GM23338 (cell line): ENCODE results near the gene AAMDC. TPM values are rescaled to one million over a fixed set of nuclear protein-coding genes. Genes with fewer than 3 reads are reported as not detected.

ENCODE experiments used
- ATAC-seq: fragments of 200-7000 bp; cut with Tn5 transposase; 3 replicates; pipeline ENCODE4 v1.9.1; 2020
- DNase-seq: peaks from one replicate; pipeline ENCODE4 v3.0.0-alpha.2; 2015; ENCODE audit warnings: low spot score
- H2AFZ ChIP-seq: fragments of 200-600 bp; sonication (generic); 2 replicates; pipeline ENCODE4 v1.8.0; 2016; ENCODE audit warnings: antibody characterized with exemption, mild to moderate bottlenecking, moderate library complexity
- H3F3A ChIP-seq: fragments of 200-600 bp; sonication (generic); replicated peaks from 2 replicates; pipeline ENCODE4 v1.8.0; 2017; ENCODE audit warnings: antibody characterized with exemption, mixed run types, low read depth
- H3K27ac ChIP-seq: fragments of 200-600 bp; sonication (generic); 2 replicates; pipeline ENCODE4 v1.6.1; 2016; ENCODE audit warnings: low read depth
- H3K27me3 ChIP-seq: fragments of 200-600 bp; sonication (generic); 2 replicates; pipeline ENCODE4 v1.8.0; 2016; ENCODE audit warnings: mild to moderate bottlenecking, mixed run types, moderate library complexity; ENCODE audit not compliant: insufficient read depth
- H3K36me3 ChIP-seq: fragments of 200-600 bp; sonication (generic); 2 replicates; pipeline ENCODE4 v1.8.0; 2016; ENCODE audit warnings: mild to moderate bottlenecking; ENCODE audit not compliant: insufficient read depth
- H3K4me1 ChIP-seq: fragments of 200-600 bp; sonication (generic); 2 replicates; pipeline ENCODE4 v1.8.0; 2016; ENCODE audit warnings: mild to moderate bottlenecking, moderate library complexity; ENCODE audit not compliant: insufficient read depth
- H3K4me2 ChIP-seq: fragments of 200-600 bp; sonication (generic); 2 replicates; pipeline ENCODE4 v1.7.1; 2017; ENCODE audit warnings: mixed run types
- H3K4me3 ChIP-seq: fragments of 200-600 bp; sonication (generic); 2 replicates; pipeline ENCODE4 v1.6.1; 2016; ENCODE audit warnings: mixed run types
- H3K79me2 ChIP-seq: fragments of 200-600 bp; sonication (generic); replicated peaks from 2 replicates; pipeline ENCODE4 v1.8.0; 2017; ENCODE audit warnings: mild to moderate bottlenecking; ENCODE audit not compliant: insufficient read depth
- H3K9me2 ChIP-seq: fragments of 200-600 bp; sonication (generic); 2 replicates; pipeline ENCODE4 v1.8.0; 2017; ENCODE audit not compliant: insufficient read depth
- H4K20me1 ChIP-seq: fragments of 200-600 bp; sonication (generic); replicated peaks from 2 replicates; pipeline ENCODE4 v1.8.0; 2017; ENCODE audit warnings: mild to moderate bottlenecking; ENCODE audit not compliant: insufficient read depth
- H3K27ac Mint-ChIP-seq: 2 replicates; pipeline ENCODE4 v1.8.0; 2020; ENCODE audit warnings: inconsistent platforms, mild to moderate bottlenecking, moderate library complexity, mixed read lengths
- H3K27me3 Mint-ChIP-seq: 3 replicates; pipeline ENCODE4 v1.8.0; 2022; ENCODE audit warnings: low read depth, mild to moderate bottlenecking, moderate library complexity, mixed read lengths, inconsistent platforms; ENCODE audit not compliant: insufficient read depth, poor library complexity
- H3K36me3 Mint-ChIP-seq: 3 replicates; pipeline ENCODE4 v1.8.0; 2021; ENCODE audit warnings: low read depth, mild to moderate bottlenecking, inconsistent platforms, moderate library complexity, mixed read lengths
- H3K4me1 Mint-ChIP-seq: 3 replicates; pipeline ENCODE4 v1.8.0; 2020; ENCODE audit warnings: mild to moderate bottlenecking, inconsistent platforms, mixed read lengths
- H3K4me3 Mint-ChIP-seq: 3 replicates; pipeline ENCODE4 v1.8.0; 2021; ENCODE audit warnings: moderate library complexity, mild to moderate bottlenecking, inconsistent platforms, mixed read lengths
- H3K9me3 Mint-ChIP-seq: 3 replicates; pipeline ENCODE4 v1.8.0; 2020; ENCODE audit warnings: moderate library complexity, mild to moderate bottlenecking, inconsistent platforms, mixed read lengths
- CREB1 ChIP-seq: fragments of 250-450 bp; sonication (Bioruptor Pico); IDR thresholded peaks from 2 replicates; pipeline ENCODE4 v1.5.0; 2020; ENCODE audit warnings: low read depth, mild to moderate bottlenecking, moderate library complexity
- CTCF ChIP-seq, 2 experiments: fragments of 200-600 bp in 1 of 2; sonication (generic) in 1 of 2; conservative IDR thresholded peaks; 2 replicates each; pipeline versions ENCODE4 v1.5.1 to v1.6.1; 2016 to 2017; ENCODE audit warnings: antibody characterized with exemption in 2 of 2, low read depth in 2 of 2, mild to moderate bottlenecking in 2 of 2, moderate library complexity in 1 of 2
- ETS1 ChIP-seq: IDR thresholded peaks from 2 replicates; pipeline ENCODE4 v1.6.1; 2016; ENCODE audit warnings: antibody characterized with exemption
- EZH2 ChIP-seq: fragments of 200-600 bp; sonication (generic); IDR thresholded peaks from one replicate; pipeline ENCODE4 v1.8.0; 2017; ENCODE audit warnings: antibody characterized with exemption, mild to moderate bottlenecking, low read depth; ENCODE audit not compliant: unreplicated experiment
- EZH2phosphoT487 ChIP-seq: fragments of 200-600 bp; sonication (generic); IDR thresholded peaks from one replicate; pipeline ENCODE4 v1.8.1; 2018; ENCODE audit warnings: antibody characterized with exemption; ENCODE audit not compliant: unreplicated experiment
- JUNB ChIP-seq: IDR thresholded peaks from one replicate; pipeline ENCODE4 v1.6.1; 2016; ENCODE audit warnings: antibody characterized with exemption; ENCODE audit not compliant: unreplicated experiment
- NANOG ChIP-seq: IDR thresholded peaks from 2 replicates; pipeline ENCODE4 v1.6.1; 2016; ENCODE audit warnings: antibody characterized with exemption, borderline replicate concordance
- POLR2AphosphoS5 ChIP-seq: IDR thresholded peaks from 2 replicates; pipeline ENCODE4 v1.6.1; 2016; ENCODE audit warnings: antibody characterized with exemption, low read depth
- REST ChIP-seq: IDR thresholded peaks from one replicate; pipeline ENCODE4 v1.6.1; 2018; ENCODE audit warnings: antibody characterized with exemption; ENCODE audit not compliant: unreplicated experiment
- STAT1 ChIP-seq: IDR thresholded peaks from one replicate; pipeline ENCODE4 v1.6.1; 2016; ENCODE audit warnings: antibody characterized with exemption; ENCODE audit not compliant: unreplicated experiment
- ZNF114 ChIP-seq: fragments of 250-450 bp; sonication (Bioruptor Pico); IDR thresholded peaks from 2 replicates; pipeline ENCODE4 v1.5.0; 2020; ENCODE audit warnings: mild to moderate bottlenecking, moderate library complexity
- ZNF331 ChIP-seq: fragments of 250-450 bp; sonication (Bioruptor Pico); IDR thresholded peaks from 2 replicates; pipeline ENCODE4 v1.5.0; 2020; ENCODE audit warnings: low read depth, mild to moderate bottlenecking, moderate library complexity
- ZNF462 ChIP-seq: fragments of 250-450 bp; sonication (Bioruptor Pico); IDR thresholded peaks from 2 replicates; pipeline ENCODE4 v1.5.0; 2020; ENCODE audit warnings: mild to moderate bottlenecking, moderate library complexity
- polyA plus RNA-seq: library from polyadenylated mRNA; unstranded; fragments of >200 nt; fragmentation: Nextera tagmentation; extraction: Ambion mirVana; gene quantifications from 2 replicates; pipeline ENCODE4 v1.2.1, GENCODE V29; 2016
- total RNA-seq: library from RNA; depleted of rRNA; stranded (reverse); fragments of >200 nt; shearing (Covaris generic); gene quantifications from 2 replicates; pipeline ENCODE4 v1.2.3, GENCODE V29; 2014

Gene AAMDC
- total and polyA plus RNA-seq, 2 experiments from 2014 or later, result 5.3 to 50.2 TPM

GRCh38 chr11:77842441-77843121, 21.6 kb downstream of the AAMDC start:
- no peaks in the 10 kb centered on the region for H3K79me2 ChIP-seq
- H3K4me2 ChIP-seq, result no peak overlapping the region
- H3K27ac ChIP-seq, result no peak overlapping the region
- H3K4me1 Mint-ChIP-seq, result no peaks in the 10 kb centered on the region
- peaks cover 5% of the 10 kb centered on the region; the same call in 1 of the 3 replicates for H3K9me3 Mint-ChIP-seq
- H3K4me1 ChIP-seq, result no peaks in the 10 kb centered on the region
- no peak overlapping the region for H2AFZ ChIP-seq
- no peaks in the 10 kb centered on the region for H3K27me3 Mint-ChIP-seq
- DNase-seq, result no peak
- no peaks in the 10 kb centered on the region for H4K20me1 ChIP-seq
- no peak for TF ChIP-seq STAT1
- no peak for TF ChIP-seq CTCF (conservative IDR thresholded peaks at IDR 0.05; ENCODE audit: low read depth in 2 of 2)
- no peak for TF ChIP-seq ZNF331 (CRISPR knock-in tag)
- TF ChIP-seq POLR2AphosphoS5, result no peak
- TF ChIP-seq ZNF462, result no peak
- no peak for TF ChIP-seq NANOG
- TF ChIP-seq JUNB, result no peak
- no peak for TF ChIP-seq CREB1 (CRISPR knock-in tag)
- no peak for TF ChIP-seq ETS1
- no peak for TF ChIP-seq EZH2phosphoT487
- no peak for TF ChIP-seq ZNF114
- no peak for TF ChIP-seq EZH2
- no peak for TF ChIP-seq REST
- peaks cover 34% of the 10 kb centered on the region for H3K36me3 Mint-ChIP-seq
- no peak overlapping the region for H3K4me3 ChIP-seq
- ATAC-seq, result no peak
- peaks cover 8% of the 10 kb centered on the region; the same call in 1 of the 2 replicates for H3K9me2 ChIP-seq
- H3K27ac Mint-ChIP-seq, result no peak overlapping the region
- no peaks in the 10 kb centered on the region for H3K36me3 ChIP-seq
- H3F3A ChIP-seq, result no peaks in the 10 kb centered on the region
- H3K27me3 ChIP-seq, result no peaks in the 10 kb centered on the region
- no peak overlapping the region for H3K4me3 Mint-ChIP-seq
